Hematopoietic multipotent progenitor cell treated with erythropoietin and hydrocortisone succinate and interleukin-3 and kit ligand, for 6 days (in vitro differentiated cells): ENCODE results near the gene ALDH5A1.

Experiments
- DNase-seq: peaks from one replicate; pipeline ENCODE4 v3.0.0-alpha.2; 2015

Gene ALDH5A1

DNA sequence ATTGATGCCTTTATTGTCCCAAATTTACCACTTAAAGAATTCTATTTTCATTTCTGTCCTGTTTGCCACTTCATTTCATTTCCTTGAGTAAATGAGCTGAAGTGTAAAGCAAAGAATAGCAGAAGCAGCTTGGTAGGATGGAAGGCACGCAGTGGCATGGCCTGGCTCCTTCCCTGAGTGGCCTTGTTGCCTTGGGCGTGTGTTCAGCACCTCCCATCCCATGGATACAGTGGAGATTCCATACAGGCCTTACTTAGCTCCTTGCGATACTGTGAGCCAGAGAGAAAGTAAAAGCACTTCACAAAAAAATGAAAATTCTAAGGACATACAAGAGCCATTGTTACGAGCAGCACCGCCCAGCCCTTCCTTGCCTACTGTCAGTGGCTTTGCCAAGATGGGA lies 39.6 kb downstream of the ALDH5A1 start:
- DNase-seq: no peak

DNA sequence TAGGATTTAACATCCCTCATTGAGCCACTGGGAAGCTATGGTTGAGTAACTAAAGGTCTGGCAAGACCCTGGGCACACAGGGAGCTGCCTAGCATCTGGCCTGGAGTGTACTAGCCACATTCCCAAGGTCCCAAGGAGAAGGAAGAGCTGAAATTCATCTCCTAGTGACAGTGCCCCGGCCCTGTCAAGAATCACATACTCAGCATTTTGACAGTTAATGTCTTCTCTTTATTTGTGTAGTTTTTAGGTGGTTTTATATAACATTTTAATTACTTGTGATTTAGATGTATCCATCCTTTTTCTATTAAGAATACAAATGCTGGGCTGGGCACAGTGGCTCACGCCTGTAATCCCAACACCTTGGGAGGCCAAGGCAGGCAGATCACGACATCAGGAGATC lies 40.4 kb downstream of the ALDH5A1 start:
- no peak for DNase-seq

DNA sequence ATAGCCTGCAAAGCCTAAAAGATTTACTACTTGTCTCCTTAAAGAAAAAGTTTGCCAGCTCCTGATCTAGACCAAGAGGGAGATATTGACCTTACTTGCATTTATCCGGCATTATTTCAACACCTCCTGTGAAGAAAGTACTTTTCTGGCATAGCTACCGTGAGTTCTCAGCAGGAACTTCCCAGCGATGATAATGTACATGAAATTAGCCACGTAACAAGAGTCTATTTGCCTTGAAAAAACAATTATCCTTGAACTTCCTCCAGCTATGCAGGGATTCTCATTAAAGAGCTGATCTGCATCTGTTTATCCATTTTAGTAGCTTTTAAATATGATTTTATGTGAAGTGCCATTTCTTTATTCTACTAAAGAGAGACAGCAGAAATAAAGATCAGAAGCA lies 41.7 kb downstream of the ALDH5A1 start:
- DNase-seq: no peak

DNA sequence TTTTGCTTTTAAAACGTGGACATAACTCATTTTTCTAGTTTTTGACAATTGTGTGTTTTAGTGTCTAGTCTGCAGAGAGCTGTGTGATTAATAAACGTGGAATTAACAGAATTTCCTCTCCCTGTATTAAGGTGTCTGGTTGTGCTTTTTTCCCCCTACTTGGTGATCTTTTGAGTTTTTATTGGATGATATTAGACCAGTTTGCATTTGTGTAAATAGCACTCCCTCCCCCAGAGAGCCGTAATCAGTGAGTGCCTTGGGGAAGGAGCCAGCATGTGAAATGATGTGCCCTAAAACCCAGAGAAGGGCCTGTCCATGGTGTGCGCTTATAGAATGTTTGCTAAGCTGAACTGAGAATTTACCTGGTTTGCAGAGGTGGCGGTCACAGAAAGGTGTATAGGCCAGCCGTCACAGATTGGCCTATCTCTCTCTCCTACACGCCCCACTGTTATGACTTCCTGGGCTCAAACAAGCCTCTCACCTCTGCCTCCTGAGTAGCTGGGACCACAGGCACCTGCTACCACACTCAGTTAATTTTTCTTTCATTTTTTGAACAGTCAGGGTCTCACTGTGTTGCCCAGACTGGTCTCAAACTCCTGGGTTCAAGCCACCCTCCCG lies 42.4 kb downstream of the ALDH5A1 start:
- no peak for DNase-seq

DNA sequence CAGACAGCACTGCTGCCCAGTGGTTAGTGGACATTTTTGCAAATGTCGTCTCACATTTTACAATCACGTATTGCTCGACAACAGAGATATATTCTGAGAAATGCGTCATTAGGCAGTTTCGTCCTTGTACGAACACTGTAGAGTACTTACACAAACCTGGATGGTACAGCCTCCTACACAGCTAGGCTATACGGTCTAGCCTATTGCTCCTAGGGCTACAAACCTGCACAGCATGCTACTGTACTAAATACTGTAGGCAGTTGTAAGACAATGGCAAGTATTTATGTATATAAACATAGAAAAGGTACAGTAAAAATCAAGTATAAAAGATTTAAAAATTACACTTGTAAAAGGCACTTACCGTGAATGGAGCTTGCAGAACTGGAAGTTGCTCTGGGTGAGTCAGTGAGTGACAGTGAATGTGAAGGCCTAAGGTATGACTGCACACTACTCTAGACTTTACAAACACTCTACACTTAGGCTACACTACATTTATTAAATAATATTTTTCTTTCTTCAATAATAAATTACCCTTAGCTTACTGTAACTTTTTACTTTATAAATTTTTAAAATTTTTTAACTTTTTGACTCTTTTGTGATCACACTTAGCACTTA lies 43.1 kb downstream of the ALDH5A1 start:
- no peak for DNase-seq

DNA sequence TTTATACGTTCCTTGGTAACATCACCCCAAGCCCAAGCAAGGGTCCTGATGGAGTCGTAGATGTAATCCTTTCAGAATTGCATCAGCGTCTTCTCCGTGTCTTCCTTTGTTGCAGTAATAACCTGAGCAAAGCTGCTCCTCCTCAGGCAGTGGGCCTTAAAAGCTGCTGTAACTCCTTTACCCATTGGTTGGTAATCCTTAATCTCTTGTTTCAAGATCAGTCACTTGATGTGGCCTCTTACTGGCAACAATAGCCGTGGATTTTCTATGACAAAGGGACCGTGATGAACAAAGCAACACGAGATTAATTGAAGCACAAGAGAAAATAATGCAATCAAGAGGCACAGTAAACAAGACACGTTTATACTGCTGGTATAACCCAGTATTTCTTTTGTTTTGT lies 44.6 kb downstream of the ALDH5A1 start:
- no peak for DNase-seq

DNA sequence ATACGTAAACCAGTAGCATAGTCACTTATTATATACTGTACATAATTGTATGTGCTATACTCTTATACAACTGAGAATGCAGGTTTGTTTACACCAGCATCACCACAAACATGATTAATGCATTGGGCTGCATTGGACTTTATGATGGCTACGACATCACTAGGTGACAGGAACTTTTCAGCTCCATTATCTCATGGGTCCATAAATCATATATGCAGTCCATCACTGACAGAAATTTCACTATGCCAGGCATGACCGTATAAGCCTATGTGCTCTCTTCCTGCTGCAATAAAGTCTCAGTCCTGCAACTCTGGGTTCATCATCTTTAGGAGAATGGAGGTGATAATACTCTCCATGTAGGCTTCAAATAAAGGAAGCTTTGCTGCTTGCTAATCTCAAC lies 45.4 kb downstream of the ALDH5A1 start:
- no peak for DNase-seq

DNA sequence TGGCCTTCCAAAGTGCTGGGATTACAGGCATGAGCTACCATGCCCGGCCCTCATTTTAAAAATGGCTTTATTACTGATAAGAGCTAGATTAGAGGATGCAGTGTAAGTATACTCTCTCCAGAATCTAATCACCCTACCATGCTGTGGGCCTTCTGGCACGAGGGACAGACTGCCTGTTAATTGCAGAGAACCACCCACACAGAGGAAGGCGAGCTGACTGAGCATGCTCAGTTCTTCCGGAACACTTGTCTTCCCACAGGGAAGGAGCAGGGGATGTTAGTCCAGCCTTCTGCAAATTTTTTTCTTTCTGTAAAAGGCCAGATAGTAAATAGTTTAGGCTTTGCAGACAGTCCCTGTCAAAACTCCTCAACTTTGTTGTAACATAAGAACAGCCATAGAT lies 48.9 kb downstream of the ALDH5A1 start:
- DNase-seq: no peak

DNA sequence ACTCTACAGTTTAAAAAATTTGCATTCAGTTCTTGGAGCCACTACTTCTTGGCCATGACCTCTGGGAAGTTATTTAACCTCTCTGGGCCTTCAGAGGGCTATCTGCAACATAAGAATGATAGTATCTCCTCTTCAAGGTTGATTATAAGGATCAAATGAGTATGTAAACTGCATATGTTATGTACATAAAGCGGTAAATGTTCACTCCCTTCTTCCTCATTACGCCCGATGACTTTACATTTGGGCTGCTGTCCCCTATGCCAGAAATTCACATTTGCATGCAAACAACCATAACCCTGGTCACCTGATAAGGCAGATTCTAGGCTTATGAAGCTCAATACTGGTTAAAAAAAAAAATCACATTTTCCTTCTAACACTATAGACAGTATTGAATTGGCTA lies 50.4 kb downstream of the ALDH5A1 start:
- DNase-seq: no peak

DNA sequence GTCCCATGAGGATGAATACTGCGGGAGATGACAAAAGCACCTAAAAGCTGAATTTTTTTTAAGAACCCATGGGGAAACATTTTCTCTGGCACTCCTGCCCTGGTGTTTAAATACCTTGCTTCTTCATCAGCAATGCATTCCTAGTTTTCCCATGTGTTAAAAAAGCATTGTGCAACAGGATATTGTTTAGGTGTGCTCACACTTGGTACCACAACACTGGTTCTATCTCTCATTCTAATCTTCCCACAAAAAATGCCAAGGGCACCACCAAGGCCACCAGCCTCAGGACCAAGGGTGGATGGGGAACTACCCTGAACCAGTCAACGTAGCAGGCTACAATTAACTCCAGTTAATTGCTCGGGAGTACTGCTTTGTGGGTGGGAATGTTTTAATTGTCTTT lies 50.9 kb downstream of the ALDH5A1 start:
- DNase-seq: no peak

DNA sequence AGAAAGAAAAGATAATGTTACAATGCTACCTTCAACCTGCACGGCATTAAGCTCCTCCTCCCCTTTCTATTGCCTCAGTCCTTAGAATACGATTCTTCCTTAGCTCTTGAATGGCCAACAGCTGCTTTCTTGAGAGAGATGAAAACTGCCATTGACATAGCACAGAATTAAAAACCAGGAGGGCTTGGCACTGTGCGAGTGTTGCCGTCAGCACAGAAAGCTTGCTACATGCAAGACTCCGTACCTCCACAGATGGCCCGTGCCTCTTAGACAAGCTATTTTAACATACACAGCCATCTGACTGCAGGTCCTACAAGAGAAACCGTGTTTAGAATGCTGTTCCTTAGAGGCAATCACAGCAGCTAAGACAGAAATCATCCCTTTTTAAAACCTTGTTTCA lies 51.7 kb downstream of the ALDH5A1 start:
- DNase-seq: no peak

DNA sequence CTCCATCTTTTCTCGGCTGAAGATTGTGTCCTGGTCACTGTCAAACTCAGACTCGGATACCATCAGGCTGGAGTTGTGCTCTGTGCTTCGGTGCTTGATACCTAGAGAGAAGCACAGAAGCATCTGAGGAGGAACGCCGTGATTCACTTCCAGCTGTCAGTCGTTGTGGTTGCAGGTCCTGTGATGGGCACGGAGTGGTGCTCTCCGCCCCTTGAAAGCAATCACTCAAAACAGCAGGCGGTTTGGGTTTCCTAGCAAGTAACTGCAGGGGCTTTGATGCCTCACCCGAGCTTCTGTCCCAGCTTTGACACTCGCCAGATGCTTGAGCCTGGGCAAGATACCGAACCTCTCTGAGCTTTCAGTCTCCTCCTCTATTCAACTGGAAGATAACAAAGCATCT lies 52.5 kb downstream of the ALDH5A1 start:
- DNase-seq: peak; percentile 19

DNA sequence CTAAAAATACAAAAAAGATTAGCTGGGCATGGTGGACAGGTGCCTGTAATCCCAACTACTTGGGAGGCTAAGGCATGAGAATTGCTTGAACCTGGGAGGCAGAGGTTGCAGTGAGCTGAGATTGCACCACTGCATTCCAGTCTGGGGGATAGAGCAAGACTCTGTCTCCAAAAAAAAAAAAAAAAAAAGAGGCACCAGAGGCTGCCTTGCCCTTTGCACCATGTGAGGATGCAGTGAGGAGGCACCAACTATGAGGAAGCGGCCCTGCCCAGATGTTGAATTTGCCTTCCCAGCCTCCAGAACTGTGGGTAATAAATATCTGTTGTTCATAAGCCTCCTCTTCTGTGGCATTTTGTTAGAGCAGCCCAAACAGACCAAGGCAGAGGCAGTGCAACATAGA lies 54.4 kb downstream of the ALDH5A1 start:
- no peak for DNase-seq

DNA sequence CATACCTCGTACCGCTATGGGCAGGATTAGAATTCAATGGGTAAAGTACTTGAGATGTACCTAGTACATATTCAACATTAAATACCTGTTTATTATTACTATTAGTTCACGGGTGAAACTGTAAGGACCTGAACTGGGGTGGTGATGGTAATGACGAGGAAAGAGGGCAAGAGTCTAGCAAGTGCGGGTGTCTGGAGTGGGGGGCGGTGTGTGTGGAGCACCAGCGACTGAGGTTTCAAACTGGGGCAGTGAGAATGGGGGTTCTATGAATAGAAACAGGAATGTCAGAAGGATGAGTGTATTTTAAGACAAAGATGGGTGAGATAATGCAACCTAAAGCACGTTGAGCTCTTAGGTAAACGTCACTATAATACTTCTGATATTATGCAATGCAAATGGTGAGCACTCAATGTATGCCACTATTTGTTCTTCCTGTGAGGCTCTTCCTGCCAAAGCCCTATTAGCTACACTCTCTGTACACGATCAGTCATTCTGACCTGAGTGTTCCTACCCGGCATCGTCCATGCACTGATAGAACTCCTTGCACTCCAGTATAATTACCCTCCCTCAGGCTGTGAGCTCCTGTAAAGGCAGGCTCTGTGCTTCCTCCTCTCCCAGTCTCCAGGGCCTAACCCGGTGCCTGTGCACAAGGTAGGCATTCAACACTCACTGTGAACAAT lies 55.0 kb downstream of the ALDH5A1 start:
- no peak for DNase-seq

DNA sequence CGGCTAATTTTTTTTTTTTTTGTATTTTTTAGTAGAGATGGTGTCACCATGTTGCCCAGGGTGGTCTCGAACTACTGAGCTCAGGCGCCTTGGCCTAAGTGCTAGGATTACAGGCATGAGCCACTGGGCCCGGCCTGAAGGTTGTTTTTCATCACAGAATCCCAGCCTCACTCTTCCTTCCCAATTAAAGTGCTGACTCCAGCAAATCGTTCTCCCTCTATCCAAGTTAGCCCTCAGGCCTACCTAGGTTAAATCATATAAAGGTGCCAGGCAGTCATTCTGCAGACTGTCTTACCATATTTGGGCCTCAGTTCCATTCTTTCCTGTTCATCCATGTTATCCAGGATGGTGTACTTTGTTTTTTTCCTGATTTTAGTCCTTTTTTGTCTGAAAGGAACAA lies 56.4 kb downstream of the ALDH5A1 start:
- DNase-seq: no peak

DNA sequence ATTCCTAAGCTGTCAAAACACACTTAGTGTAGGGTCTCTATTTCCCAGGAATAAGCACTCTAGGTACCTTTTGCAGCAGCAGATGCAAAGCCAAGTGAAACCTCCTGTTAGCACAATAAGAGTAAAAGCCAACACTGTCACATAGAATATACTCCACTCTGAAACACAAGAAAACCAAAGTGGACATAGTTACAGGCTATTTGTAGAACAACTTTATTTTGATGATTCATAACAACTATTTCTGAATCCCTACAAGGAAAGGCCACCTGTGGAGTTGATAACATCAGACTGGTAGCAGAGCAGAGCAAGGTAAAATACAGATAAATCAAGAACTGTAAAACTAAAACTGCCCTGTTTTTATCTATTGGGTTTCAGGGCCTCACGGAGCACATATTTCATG lies 59.7 kb downstream of the ALDH5A1 start:
- DNase-seq: no peak

DNA sequence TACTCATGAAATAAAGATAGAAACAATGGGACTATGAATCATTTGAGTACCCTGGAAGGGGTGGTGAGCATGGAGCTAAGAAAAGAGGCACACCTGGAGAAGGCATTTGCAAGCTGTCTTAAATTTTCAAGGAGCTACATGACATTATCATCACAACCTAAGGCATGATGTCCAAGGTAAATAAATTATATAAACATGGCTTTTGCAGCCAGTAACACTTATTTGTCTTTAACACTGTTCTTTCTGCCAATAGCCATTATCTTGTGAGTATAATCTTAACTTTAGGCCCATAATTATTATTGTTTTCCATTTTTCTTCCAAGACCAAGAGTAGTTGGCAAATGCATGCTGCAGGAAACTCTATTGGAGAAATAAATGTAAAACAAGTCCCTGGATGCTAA lies 63.7 kb downstream of the ALDH5A1 start:
- no peak for DNase-seq

DNA sequence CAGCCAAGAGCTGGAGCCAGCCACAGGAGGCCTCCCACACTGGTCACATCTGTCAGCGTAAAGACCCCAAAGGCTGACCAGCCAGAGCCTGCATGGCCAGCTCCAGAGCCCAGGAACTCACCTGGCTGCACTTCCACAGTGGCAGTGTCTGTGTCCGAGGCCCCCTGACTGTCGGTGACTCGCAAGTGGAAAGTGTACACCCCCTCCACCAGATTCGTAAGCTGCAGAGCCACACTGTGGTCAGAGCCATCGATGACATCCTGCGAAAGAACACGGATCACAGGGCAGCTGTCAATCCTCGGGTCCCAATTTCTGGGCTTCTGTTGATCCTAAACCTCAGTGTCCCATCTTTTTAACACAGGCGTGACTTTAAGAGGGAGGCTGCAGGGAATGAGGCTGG lies 69.3 kb downstream of the ALDH5A1 start:
- DNase-seq: no peak

DNA sequence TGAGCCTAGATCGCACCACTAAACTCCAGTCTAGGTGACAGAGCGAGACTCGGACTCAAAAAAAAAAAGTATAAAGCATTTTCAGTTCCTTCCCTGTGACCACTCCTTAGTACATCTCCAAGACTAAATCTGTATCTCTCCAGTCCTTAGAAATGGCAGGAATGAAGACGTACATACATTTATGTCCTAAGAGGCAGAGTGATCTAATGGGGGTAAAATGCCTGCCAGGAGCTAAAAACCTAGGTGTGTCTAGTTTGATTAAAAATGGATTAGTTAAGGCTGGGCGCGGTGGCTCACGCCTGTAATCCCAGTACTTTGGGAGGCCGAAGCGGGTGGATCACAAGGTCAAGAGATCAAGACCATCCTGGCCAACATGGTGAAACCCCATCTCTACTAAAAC lies 70.4 kb downstream of the ALDH5A1 start:
- no peak for DNase-seq

DNA sequence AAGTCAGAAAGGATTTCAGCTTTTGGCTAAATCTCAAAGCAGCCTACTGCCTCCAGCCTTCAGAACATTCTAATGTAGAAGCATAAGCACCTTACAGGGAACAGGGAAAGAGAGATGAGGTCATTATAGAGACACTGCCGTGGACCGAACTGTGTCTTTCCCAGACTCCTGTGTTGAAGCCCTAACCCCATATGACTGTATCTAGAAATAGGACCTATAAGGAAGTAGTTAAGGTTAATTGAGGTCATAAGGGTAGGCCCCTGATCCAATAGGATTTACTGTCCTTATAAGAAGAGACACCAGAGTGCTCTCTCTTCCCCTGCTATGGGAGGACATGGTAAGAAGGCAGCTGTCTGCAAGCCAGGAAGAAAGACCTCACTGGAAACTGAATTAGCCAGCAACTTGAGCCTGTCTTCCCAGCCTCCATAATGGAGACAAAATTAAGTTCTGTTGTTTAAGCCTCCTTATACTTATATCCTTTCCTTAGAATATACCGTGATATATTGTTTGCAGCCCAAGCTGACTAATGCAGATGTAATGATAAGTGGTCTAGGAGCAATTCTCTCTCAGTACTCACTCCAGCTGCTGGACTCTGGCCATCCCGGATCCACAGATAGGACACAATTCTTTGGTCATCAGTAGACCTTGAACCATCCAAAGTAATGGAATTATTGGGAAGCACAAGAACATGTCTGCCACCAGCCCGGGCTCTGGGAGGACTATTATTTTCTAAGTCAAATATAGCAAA lies 71.4 kb downstream of the ALDH5A1 start:
- DNase-seq: no peak

DNA sequence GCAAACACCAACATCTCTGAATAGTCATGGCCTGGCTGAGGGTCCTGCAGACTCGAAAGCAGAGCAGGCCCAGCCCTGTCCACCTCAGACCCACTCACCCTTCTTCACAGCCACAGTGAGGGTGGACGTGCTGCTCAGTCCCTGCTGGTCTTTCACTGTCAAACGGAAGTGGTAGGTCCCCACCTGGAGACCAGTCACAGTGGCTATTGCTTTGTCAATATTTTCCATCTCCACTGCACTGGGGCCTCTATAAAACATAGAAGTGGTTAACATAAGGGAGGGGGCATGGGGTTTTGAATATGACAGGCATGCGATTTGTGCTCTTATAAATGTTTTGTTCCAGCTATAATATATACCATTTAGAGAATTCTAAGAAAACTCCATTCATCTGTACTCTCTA lies 73.9 kb downstream of the ALDH5A1 start:
- no peak for DNase-seq

DNA sequence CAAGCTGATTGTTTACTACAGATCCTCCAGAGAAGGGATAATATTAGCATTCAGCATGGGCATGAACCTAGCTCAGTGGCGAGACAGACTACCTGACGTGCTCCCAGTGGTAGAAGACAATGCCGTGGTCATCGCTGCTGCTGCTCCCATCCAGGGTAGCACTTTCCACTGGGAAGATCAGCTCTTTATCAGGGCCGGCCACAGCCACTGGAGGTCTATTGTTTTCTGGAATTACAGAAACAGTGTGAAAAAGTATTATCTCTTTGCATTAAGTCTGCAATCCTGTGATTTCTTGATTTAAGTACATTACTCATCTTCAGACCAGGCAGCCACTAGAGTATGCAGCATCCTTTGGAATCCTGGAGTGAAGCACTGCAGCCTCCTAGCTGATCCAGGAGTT lies 75.0 kb downstream of the ALDH5A1 start:
- no peak for DNase-seq

DNA sequence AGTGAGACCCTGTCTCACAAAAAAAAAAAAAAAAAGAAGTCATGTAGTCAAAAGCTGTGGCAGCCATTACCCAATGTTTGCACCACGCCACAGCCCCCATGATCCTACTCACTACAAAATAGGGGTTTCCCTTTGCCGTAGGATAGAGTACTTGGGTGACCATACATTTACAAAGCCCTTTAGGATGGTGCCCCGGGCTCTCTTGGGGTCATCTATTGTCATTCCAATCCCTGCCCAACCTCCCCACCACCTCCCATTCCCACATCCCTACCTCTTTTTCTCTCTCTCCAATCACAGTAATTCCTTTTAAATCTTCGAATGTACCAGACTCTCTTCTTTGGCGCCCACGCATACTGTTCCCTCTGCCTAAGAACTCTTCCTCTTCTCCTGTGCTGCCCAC lies 76.6 kb downstream of the ALDH5A1 start:
- no peak for DNase-seq

DNA sequence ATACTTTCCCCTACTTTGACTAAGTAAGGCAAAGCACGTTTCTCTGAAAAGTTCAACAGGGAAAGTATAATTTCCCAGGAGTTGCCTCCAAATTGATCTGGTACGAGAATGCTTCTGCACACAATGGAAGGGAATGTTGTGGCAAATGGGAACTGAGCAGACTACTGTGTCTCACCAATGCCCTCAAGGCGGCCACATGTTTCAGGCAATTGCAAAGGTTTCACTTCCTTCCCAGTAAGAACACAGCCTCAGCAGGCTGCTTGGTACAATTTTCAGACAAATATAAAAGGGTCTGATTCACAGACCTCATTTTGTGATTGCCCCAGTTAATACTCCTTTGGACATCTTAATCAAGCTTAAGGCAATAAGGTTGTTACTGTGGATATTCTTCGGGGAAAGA lies 80.0 kb downstream of the ALDH5A1 start:
- DNase-seq: no peak
